LNCaP clone FGC (cell line): ENCODE measurements around the gene CPEB4.

Experiments used
- DNase-seq: peaks from one replicate; pipeline ENCODE4 v3.0.0-alpha.2; 2011; ENCODE audit warnings: low read depth
- H3K4me3 ChIP-seq: 2 replicates; pipeline ENCODE4 v1.5.1; 2011; ENCODE audit warnings: mild to moderate bottlenecking, low read depth, low read length, control low read depth
- TF ChIP-seq, protein P1 (sequence below): IDR thresholded peaks from 2 replicates; pipeline ENCODE4 v1.5.1; 2012; ENCODE audit warnings: mild to moderate bottlenecking; ENCODE audit not compliant: control insufficient read depth, insufficient read depth; ENCODE audit errors: extremely low read depth

Gene CPEB4

DNA sequence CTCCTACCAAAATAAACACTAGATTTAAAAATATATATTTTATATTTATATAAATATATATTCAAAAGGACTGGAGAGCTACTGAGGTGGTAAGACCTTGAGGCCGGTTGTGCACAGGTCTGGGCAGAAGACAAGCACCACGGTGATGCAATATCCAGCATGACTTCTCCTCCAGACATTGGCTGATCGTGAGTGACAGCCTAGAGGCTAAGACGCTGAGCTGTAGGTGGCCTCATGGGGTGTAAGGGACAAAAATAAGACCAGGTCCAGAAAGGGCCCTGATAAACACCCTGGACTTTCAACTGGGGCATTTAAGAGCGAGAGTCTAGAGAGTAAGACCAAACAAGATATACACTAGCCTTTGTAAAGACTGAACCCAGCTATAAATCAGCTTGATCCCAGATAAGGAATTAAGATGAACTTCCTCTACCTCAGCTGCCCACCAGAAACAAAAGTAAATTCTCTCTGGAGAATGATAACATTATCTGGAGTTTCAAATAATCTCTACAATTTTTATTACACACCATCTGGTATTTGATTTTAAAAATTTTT is 86.6 kb downstream of the CPEB4 start:
- DNase-seq, result no peak
- TF ChIP-seq, protein P1, sequence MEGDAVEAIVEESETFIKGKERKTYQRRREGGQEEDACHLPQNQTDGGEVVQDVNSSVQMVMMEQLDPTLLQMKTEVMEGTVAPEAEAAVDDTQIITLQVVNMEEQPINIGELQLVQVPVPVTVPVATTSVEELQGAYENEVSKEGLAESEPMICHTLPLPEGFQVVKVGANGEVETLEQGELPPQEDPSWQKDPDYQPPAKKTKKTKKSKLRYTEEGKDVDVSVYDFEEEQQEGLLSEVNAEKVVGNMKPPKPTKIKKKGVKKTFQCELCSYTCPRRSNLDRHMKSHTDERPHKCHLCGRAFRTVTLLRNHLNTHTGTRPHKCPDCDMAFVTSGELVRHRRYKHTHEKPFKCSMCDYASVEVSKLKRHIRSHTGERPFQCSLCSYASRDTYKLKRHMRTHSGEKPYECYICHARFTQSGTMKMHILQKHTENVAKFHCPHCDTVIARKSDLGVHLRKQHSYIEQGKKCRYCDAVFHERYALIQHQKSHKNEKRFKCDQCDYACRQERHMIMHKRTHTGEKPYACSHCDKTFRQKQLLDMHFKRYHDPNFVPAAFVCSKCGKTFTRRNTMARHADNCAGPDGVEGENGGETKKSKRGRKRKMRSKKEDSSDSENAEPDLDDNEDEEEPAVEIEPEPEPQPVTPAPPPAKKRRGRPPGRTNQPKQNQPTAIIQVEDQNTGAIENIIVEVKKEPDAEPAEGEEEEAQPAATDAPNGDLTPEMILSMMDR, result no peak
- H3K4me3 ChIP-seq, result no peak overlapping the region

DNA sequence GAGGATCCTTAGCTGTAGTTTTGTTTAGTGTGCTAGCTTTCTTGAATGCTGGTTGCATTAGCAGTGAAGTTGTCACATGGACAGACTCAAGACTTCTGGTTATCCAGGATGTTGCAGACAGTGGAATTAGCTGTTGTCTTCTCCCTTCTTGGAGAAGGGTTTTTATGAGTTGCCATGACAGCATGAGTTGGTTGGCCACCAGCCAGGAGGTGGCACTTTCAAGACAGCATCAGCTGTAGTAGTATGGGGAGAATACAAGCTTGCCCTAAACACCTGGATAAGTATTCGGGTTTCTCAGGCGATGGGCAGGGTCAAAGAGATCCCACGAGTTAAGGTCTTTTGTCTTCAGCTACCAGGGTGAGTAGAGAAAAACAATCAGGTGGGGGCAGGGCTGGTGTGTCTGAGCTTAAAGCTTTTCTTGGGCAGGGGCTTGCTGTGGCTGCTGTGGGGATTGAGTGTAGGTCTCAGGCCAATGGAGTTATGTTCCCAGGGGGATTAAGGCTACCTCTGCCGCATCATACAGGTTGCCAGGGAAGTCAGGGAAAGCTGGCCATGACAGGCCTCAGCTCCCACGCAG is 93.1 kb downstream of the CPEB4 start:
- TF ChIP-seq, protein P1, result no peak
- no peak overlapping the region for H3K4me3 ChIP-seq
- DNase-seq, result no peak

GRCh38 chr5:173984218-173984617 is 96.1 kb downstream of the CPEB4 start:
- no peak overlapping the region for H3K4me3 ChIP-seq
- TF ChIP-seq, protein P1, result peak; percentile 88
- no peak for DNase-seq

DNA sequence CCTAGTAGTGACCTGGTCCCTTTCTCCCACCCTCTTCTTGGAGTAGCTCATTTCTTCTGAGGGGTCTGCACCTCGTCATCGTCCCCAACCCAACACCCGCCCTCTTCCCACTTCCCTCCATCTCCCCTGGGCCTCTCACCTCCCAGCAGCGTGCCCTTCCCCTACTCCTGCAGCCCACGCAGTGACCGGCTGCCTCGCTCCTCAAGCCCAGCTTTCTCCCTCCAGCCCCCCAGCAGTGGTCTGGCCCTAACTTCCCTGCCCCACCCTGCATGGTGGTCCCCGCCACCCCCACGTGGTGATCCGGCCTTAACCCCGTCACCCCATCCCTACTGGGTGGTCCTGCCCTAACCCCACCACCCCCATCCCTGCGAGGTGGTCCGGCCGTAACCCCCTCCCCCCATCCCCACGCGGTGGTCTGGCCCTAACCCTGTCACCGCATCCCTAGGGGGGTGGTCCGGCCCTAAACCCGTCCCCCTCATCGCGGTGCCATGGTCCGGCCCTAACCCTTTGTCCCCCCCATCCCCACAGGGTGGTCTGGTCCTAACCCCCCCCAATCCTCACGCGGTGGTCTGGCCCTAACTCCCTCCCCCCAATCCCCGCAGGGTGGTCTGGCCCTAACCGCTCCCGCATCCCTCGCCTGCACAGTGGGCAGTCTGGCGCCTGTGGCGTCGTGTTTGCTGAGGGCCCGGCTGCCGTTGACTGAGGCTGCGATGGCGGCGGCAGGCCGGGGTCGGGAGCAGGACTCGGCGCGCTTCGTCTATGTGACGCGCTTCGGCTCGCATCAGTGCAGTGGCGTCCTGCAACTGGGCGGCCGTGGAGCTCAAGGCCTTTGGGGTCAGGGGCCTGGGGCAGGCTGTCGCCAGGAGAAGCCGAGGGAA is 100.6 kb downstream of the CPEB4 start, which contains the start of gene C5orf47:
TSS of gene C5orf47 (plus strand) at position 617 of the 878 bp plus-strand sequence. CDS start at position 711, 94 bp downstream.
- no peak within 1 kb of the TSS for H3K4me3 ChIP-seq
- TF ChIP-seq, protein P1, result no peak
- no peak for DNase-seq

DNA sequence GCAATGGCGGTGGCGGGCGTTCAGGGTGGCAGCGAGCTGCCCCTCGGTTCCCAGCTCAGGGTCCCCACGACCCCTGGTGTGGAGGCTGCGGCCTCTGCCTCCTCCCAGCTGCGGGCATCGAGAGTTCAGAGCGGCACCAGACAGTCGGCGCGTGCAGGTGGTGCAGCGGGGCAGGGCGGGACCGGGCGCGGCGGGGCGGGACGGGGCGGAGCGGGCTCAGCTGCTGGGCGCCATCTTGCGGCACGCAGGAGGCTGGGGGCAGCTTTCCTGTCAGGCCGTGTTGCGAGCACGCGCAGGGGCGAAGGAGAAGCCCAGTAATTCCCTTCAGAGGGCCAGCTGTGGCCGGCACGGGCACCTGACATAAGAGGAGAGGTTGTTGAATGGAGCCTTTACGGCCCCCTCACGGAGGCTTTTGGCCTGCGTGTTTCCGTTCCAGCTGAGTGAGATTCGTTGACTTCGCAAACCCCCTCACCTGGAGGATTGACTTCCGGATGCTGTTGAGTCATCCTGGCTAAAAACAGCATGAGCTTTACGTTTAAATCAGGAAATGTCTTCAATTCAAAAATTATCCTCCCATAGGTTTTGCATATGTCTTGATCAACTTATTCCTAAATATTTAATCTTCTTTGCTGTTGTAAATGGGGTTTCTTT is 101.4 kb downstream of the CPEB4 start:
- no peak for DNase-seq
- H3K4me3 ChIP-seq, result no peak overlapping the region
- TF ChIP-seq, protein P1, result no peak

DNA sequence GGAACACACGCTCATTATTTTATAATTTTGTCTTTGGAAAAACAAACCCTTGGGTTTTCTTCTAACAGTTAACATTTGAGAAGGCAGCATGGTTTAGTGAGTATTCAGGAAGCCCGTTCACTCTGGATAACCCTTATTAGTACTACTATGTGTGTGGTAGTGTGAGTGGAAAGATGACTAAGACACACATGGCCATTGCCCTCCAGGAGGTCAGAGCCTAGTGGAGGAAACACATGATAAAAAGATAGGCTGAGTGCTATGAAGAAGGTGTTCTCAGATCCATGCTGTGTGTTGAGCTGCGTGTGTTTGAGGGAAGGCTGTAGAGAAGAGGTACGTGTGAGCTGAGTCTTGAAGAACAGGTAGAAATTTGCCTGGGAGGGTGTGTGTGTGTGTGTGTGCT is 109.2 kb downstream of the CPEB4 start:
- no peak overlapping the region for H3K4me3 ChIP-seq
- TF ChIP-seq, protein P1, result no peak
- no peak for DNase-seq
